ENCODE results near the gene IGF1R. TPM values are rescaled to one million over a fixed set of nuclear protein-coding genes. Genes with fewer than 3 reads are reported as not detected.

IGF1R gene
- total RNA-seq, 1 donor from 2014 or later = 23.5 TPM

DNA sequence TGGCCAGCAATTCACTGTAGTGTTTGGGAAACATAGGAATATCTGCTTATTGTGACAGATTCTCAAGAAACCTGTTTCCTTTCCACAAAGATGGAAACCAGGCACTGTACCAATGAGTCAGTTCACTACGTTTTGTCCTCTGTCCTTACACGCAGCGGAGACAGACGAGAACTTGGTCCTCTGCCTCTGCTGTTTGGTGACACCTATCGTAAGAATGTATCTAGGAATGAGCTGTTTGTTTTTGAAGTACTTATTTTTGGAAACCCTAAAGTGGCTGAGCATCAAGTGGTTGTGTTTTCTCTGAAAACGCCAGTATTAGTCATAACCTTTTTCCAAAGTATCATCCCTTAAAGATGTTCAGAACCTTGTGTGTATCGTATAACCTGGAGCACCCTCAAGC lies 266.3 kb downstream of the IGF1R start:
- Mint-ChIP-seq H3K4me1 (no peaks in the 10 kb centered on the region), H3K9me3 (no peaks in the 10 kb centered on the region), H3K36me3 (peaks cover 49% of the 10 kb centered on the region), H3K4me3 (no peak overlapping the region), H3K27ac (no peak overlapping the region), H3K27me3 (ENCODE audit: insufficient read depth, low read depth) (peaks cover 2% of the 10 kb centered on the region)
- H3K79me2 ChIP-seq (ENCODE audit: low read depth) = no peaks in the 10 kb centered on the region
- H3K4me3 ChIP-seq = no peak overlapping the region
- no peaks in the 10 kb centered on the region for H3K4me1 ChIP-seq
- no peak overlapping the region for H3K4me2 ChIP-seq
- H3K9ac ChIP-seq = no peak overlapping the region
- H3F3A ChIP-seq (ENCODE audit: low read depth) = no peaks in the 10 kb centered on the region
- no peaks in the 10 kb centered on the region for H4K20me1 ChIP-seq (ENCODE audit: low read depth)
- TF ChIP-seq EZH2phosphoT487 (IDR thresholded peaks at IDR 0.05) (no peak), EZH2 (IDR thresholded peaks at IDR 0.05) (no peak)
- TF ChIP-seq, protein P1, sequence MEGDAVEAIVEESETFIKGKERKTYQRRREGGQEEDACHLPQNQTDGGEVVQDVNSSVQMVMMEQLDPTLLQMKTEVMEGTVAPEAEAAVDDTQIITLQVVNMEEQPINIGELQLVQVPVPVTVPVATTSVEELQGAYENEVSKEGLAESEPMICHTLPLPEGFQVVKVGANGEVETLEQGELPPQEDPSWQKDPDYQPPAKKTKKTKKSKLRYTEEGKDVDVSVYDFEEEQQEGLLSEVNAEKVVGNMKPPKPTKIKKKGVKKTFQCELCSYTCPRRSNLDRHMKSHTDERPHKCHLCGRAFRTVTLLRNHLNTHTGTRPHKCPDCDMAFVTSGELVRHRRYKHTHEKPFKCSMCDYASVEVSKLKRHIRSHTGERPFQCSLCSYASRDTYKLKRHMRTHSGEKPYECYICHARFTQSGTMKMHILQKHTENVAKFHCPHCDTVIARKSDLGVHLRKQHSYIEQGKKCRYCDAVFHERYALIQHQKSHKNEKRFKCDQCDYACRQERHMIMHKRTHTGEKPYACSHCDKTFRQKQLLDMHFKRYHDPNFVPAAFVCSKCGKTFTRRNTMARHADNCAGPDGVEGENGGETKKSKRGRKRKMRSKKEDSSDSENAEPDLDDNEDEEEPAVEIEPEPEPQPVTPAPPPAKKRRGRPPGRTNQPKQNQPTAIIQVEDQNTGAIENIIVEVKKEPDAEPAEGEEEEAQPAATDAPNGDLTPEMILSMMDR (IDR thresholded peaks at IDR 0.05) = no peak
- no peak for DNase-seq (ENCODE audit: low spot score)
- H3K27ac ChIP-seq = no peak overlapping the region
- no peak overlapping the region for H2AFZ ChIP-seq (replicated peaks)
- no peaks in the 10 kb centered on the region for H3K27me3 ChIP-seq
- H3K9me3 ChIP-seq (ENCODE audit: low read depth) = no peaks in the 10 kb centered on the region
- H3K36me3 ChIP-seq = no peaks in the 10 kb centered on the region

DNA sequence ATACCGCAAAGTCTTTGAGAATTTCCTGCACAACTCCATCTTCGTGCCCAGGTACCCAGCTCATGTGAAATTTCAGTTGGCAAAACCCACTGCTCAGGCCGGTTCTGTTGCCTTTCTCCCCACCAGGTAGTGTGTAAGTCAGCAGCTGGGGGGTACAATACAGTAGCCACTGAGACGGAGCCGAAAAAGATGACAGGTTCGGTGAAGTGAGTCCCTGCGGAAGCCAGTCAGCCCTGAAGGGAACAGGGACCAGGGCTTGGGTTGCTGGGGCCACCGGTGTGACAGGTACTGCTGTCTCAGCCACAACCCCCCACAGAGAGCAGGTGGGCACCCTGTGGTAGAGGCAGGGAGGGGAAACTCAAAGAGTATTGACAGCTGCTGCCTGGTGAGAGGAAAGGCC lies 268.5 kb downstream of the IGF1R start:
- Mint-ChIP-seq H3K4me1 (peaks cover 3% of the 10 kb centered on the region), H3K9me3 (no peaks in the 10 kb centered on the region), H3K27me3 (ENCODE audit: insufficient read depth, low read depth) (peaks cover 2% of the 10 kb centered on the region), H3K4me3 (no peak overlapping the region), H3K36me3 (peaks cover 49% of the 10 kb centered on the region), H3K27ac (no peak overlapping the region)
- H3K4me1 ChIP-seq = no peaks in the 10 kb centered on the region
- no peak overlapping the region for H3K27ac ChIP-seq
- no peak overlapping the region for H3K4me2 ChIP-seq
- H3K27me3 ChIP-seq = no peaks in the 10 kb centered on the region
- TF ChIP-seq EZH2 (IDR thresholded peaks at IDR 0.05) (no peak), EZH2phosphoT487 (IDR thresholded peaks at IDR 0.05) (no peak)
- TF ChIP-seq, protein P1 (IDR thresholded peaks at IDR 0.05) = no peak
- DNase-seq (ENCODE audit: low spot score) = no peak
- no peak overlapping the region for H3K9ac ChIP-seq
- no peak overlapping the region for H2AFZ ChIP-seq (replicated peaks)
- H3K36me3 ChIP-seq = no peaks in the 10 kb centered on the region
- H4K20me1 ChIP-seq (ENCODE audit: low read depth) = no peaks in the 10 kb centered on the region
- H3K4me3 ChIP-seq = no peak overlapping the region
- H3F3A ChIP-seq (ENCODE audit: low read depth) = no peaks in the 10 kb centered on the region
- no peaks in the 10 kb centered on the region for H3K9me3 ChIP-seq (ENCODE audit: low read depth)
- peaks cover 6% of the 10 kb centered on the region for H3K79me2 ChIP-seq (ENCODE audit: low read depth)

GRCh38 chr15:98917417-98917816 lies 269.1 kb downstream of the IGF1R start:
- no peaks in the 10 kb centered on the region for H3K4me1 ChIP-seq
- H3K27me3 Mint-ChIP-seq (ENCODE audit: insufficient read depth, low read depth) = peaks cover 2% of the 10 kb centered on the region

More at GRCh38 chr15:98917417-98917816, 269.1 kb downstream of the IGF1R start:
- peaks cover 6% of the 10 kb centered on the region for H3K79me2 ChIP-seq (ENCODE audit: low read depth)
- H3K4me3 ChIP-seq = no peak overlapping the region
- no peak for TF ChIP-seq EZH2phosphoT487 (IDR thresholded peaks at IDR 0.05)
- TF ChIP-seq, protein P1 (IDR thresholded peaks at IDR 0.05) = no peak
- no peak for TF ChIP-seq EZH2 (IDR thresholded peaks at IDR 0.05)
- no peak for DNase-seq (ENCODE audit: low spot score)
- no peaks in the 10 kb centered on the region for H3F3A ChIP-seq (ENCODE audit: low read depth)
- H3K4me2 ChIP-seq = no peak overlapping the region
- H3K36me3 ChIP-seq = no peaks in the 10 kb centered on the region
- Mint-ChIP-seq H3K36me3 (peaks cover 48% of the 10 kb centered on the region), H3K27ac (no peak overlapping the region), H3K4me1 (peaks cover 3% of the 10 kb centered on the region), H3K9me3 (no peaks in the 10 kb centered on the region), H3K4me3 (no peak overlapping the region)
- H3K27me3 ChIP-seq = no peaks in the 10 kb centered on the region
- H3K9me3 ChIP-seq (ENCODE audit: low read depth) = no peaks in the 10 kb centered on the region
- H3K9ac ChIP-seq = no peak overlapping the region
- H4K20me1 ChIP-seq (ENCODE audit: low read depth) = no peaks in the 10 kb centered on the region
- H2AFZ ChIP-seq (replicated peaks) = no peak overlapping the region
- no peak overlapping the region for H3K27ac ChIP-seq

Measured in neural progenitor cell (in vitro differentiated cells).